ENCODE measurements around the gene GLO1.

- TF ChIP-seq POLR2A (IDR thresholded peaks at IDR 0.05; ENCODE audit: low read depth, low read length) (no peak), TAF1 (IDR thresholded peaks at IDR 0.05; ENCODE audit: low read depth, low read length) (no peak)
Observed at GRCh38 chr6:38739532-38739931, 36.6 kb upstream of the GLO1 start.
